Liver (tissue), 9 donors: ENCODE data around the gene MYO1B. TPM values are rescaled to one million over a fixed set of nuclear protein-coding genes. Genes with fewer than 3 reads are reported as not detected.

Experiments
- DNase-seq: peaks from one replicate; pipeline ENCODE4 v3.0.0-alpha.2; 2017; ENCODE audit warnings: low spot score
- H3K27ac ChIP-seq, 2 donors: one replicate each; pipeline ENCODE4 v1.7.0; 2013; ENCODE audit warnings: inconsistent platforms in 2 of 2, low read length in 2 of 2, control low read depth in 1 of 2, low read depth in 1 of 2, mild to moderate bottlenecking in 1 of 2
- H3K27me3 ChIP-seq, 4 donors: one replicate each; pipeline versions ENCODE4 v1.6.1 to v1.7.0; 2013; ENCODE audit warnings: low read length in 3 of 4, inconsistent platforms in 1 of 4, mild to moderate bottlenecking in 1 of 4, moderate library complexity in 1 of 4; ENCODE audit not compliant: control insufficient read depth in 4 of 4, insufficient read depth in 4 of 4
- H3K36me3 ChIP-seq, 4 donors: one replicate each; pipeline versions ENCODE4 v1.6.1 to v1.7.0; 2013; ENCODE audit warnings: low read length in 3 of 4, mild to moderate bottlenecking in 3 of 4, low read depth in 1 of 4, moderate library complexity in 1 of 4; ENCODE audit not compliant: control insufficient read depth in 4 of 4, insufficient read depth in 3 of 4
- H3K4me1 ChIP-seq, 4 donors: one replicate each; pipeline versions ENCODE4 v1.6.1 to v1.7.0; 2013; ENCODE audit warnings: low read length in 3 of 4, mild to moderate bottlenecking in 3 of 4, moderate library complexity in 1 of 4; ENCODE audit not compliant: control insufficient read depth in 4 of 4, insufficient read depth in 4 of 4
- H3K4me3 ChIP-seq, 3 donors: one replicate each; pipeline versions ENCODE4 v1.6.1 to v1.7.0; 2013; ENCODE audit warnings: low read length in 3 of 3, control low read depth in 1 of 3, low read depth in 1 of 3, mild to moderate bottlenecking in 1 of 3
- H3K9ac ChIP-seq, 2 donors: one replicate each; pipeline ENCODE4 v1.7.0; 2013; ENCODE audit warnings: low read length in 2 of 2, mild to moderate bottlenecking in 2 of 2, moderate library complexity in 2 of 2, control low read depth in 1 of 2, low read depth in 1 of 2
- H3K9me3 ChIP-seq, 4 donors: one replicate each; pipeline versions ENCODE4 v1.6.1 to v1.7.0; 2013; ENCODE audit warnings: low read length in 3 of 4; ENCODE audit not compliant: control insufficient read depth in 4 of 4
- EGR1 ChIP-seq, 2 donors: IDR thresholded peaks; 2 replicates each; pipeline ENCODE4 v1.6.1; 2016 to 2018; ENCODE audit warnings: antibody characterized with exemption in 2 of 2, low read depth in 2 of 2
- FOXA1 ChIP-seq: IDR thresholded peaks from 2 replicates; pipeline ENCODE4 v1.6.1; 2016; ENCODE audit warnings: antibody characterized with exemption
- FOXA2 ChIP-seq: IDR thresholded peaks from 2 replicates; pipeline ENCODE4 v1.6.1; 2016; ENCODE audit warnings: antibody characterized with exemption
- GABPA ChIP-seq, 2 donors: IDR thresholded peaks in 1 of 2; conservative IDR thresholded peaks in 1 of 2; 2 replicates each; pipeline ENCODE4 v1.6.1; 2016; ENCODE audit warnings: antibody characterized with exemption in 2 of 2, mild to moderate bottlenecking in 1 of 2, moderate library complexity in 1 of 2
- HNF4A ChIP-seq, 2 donors: conservative IDR thresholded peaks; 2 replicates each; pipeline ENCODE4 v1.6.1; 2016; ENCODE audit warnings: antibody characterized with exemption in 2 of 2, mild to moderate bottlenecking in 2 of 2
- HNF4G ChIP-seq: IDR thresholded peaks from 2 replicates; pipeline ENCODE4 v1.6.1; 2016; ENCODE audit warnings: antibody characterized with exemption
- JUND ChIP-seq, 2 donors: IDR thresholded peaks; 2 replicates each; pipeline ENCODE4 v1.6.1; 2016; ENCODE audit warnings: antibody characterized with exemption in 2 of 2
- NR2F2 ChIP-seq: IDR thresholded peaks from 2 replicates; pipeline ENCODE4 v1.6.1; 2016; ENCODE audit warnings: antibody characterized with exemption
- RAD21 ChIP-seq, 2 donors: IDR thresholded peaks; 2 replicates each; pipeline ENCODE4 v1.6.1; 2016; ENCODE audit warnings: antibody characterized with exemption in 2 of 2, mild to moderate bottlenecking in 2 of 2
- RXRA ChIP-seq, 2 donors: IDR thresholded peaks; 2 replicates each; pipeline ENCODE4 v1.6.1; 2017 to 2018; ENCODE audit warnings: antibody characterized with exemption in 2 of 2, mild to moderate bottlenecking in 1 of 2
- SP1 ChIP-seq: IDR thresholded peaks from 2 replicates; pipeline ENCODE4 v1.6.1; 2018; ENCODE audit warnings: antibody characterized with exemption, mild to moderate bottlenecking
- TAF1 ChIP-seq: conservative IDR thresholded peaks from 2 replicates; pipeline ENCODE4 v1.6.1; 2016; ENCODE audit warnings: antibody characterized with exemption, mild to moderate bottlenecking
- YY1 ChIP-seq: IDR thresholded peaks from 2 replicates; pipeline ENCODE4 v1.6.1; 2016; ENCODE audit warnings: antibody characterized with exemption, mild to moderate bottlenecking
- WGBS: extraction: QIAGEN DNeasy Blood & Tissue Kit; methylation state at CpG from one replicate; pipeline ENCODE4 v1.1.7; 2013; 5-methylcytosine and 5-hydroxymethylcytosine counted together
- polyA plus RNA-seq, 2 donors: library from polyadenylated mRNA; stranded (reverse) in 1 of 2; unstranded in 1 of 2; fragments of 200-250 nt in 1 of 2; fragments of >200 nt in 1 of 2; fragmentation: Nextera tagmentation in 1 of 2; extraction: Ambion mirVana in 1 of 2; gene quantifications; one replicate each; pipeline versions ENCODE4 v1.2.1 to v1.2.3, GENCODE V29; 2013 to 2015
- total RNA-seq, 2 donors: library from RNA; depleted of rRNA; stranded (reverse); fragments of >200 nt; gene quantifications; one replicate each; pipeline ENCODE4 v1.2.3, GENCODE V29; 2014
- TF ChIP-seq, protein P1 (sequence below): IDR thresholded peaks from 2 replicates; pipeline ENCODE4 v1.6.1; 2016; ENCODE audit warnings: antibody characterized with exemption
- TF ChIP-seq, protein P2 (sequence below): fragments of 150-350 bp; IDR thresholded peaks from 2 replicates; pipeline ENCODE4 v1.5.1; 2017; ENCODE audit warnings: improper control_type of control experiment, low read depth, low read length; ENCODE audit not compliant: missing input control
- TF ChIP-seq, protein P3 (sequence below): IDR thresholded peaks from 2 replicates; pipeline ENCODE4 v1.6.1; 2016; ENCODE audit warnings: antibody characterized with exemption
- TF ChIP-seq, protein P4 (sequence below): IDR thresholded peaks from 2 replicates; pipeline ENCODE4 v1.6.1; 2016; ENCODE audit warnings: antibody characterized with exemption
- TF ChIP-seq, protein P5 (sequence below): IDR thresholded peaks from 2 replicates; pipeline ENCODE4 v1.6.1; 2016; ENCODE audit warnings: antibody characterized with exemption, mild to moderate bottlenecking
- donor health status: healthy.
- donor health status: healthy.
- donor health status: healthy.
- donor health status: healthy.
- donor health status: healthy.

MYO1B gene
- total and polyA plus RNA-seq, 4 donors = 66.5 to 434 (median 117) TPM

DNA sequence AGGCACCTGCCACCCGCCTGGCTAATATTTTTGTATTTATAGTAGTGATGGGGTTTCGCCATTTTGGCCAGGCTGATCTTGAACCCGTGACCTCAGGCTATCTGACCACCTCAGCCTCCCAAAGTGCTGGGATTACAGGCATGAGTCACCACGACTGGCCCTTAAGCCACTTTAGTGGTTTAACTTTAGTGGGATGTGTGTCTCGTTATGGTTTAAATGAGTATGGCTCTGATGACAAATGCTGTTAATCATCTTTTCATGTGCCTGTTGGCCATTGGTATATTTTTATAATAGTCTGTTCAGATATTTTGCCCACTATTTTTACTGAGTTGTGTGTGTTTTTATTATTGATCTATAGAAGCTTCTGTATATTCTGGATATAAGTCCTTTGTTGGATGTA lies 205.9 kb downstream of the MYO1B start:
- Histone ChIP-seq H3K36me3 (no peaks in the 10 kb centered on the region), H3K9me3 (no peaks in the 10 kb centered on the region), H3K4me1 (no peaks in the 10 kb centered on the region), H3K9ac (no peak overlapping the region), H3K27me3 (no peaks in the 10 kb centered on the region), H3K27ac (no peak overlapping the region), H3K4me3 (no peak overlapping the region)
- TF ChIP-seq HNF4G = no peak
- 78% methylated on average over 5 of the region's 5 CpGs for WGBS
- no peak for DNase-seq

DNA sequence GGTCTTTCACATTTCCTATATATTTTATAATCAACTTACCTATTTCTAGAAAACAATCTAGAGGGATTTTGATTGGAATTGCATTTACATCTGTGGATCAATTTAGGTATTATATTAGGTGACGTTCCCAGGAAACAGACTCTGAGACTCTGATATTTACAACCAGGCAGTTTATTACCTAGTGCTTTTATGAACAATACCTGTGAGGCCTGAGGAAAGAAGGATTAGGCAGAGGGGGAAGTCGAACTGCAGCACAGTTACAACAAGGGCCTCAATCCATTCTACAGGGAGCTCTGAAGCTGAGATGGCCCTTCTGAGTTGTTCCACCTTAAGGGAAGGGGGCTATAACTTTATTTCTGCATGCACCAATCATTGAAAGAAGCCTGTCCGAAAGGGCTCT lies 206.9 kb downstream of the MYO1B start:
- TF ChIP-seq, protein P1, sequence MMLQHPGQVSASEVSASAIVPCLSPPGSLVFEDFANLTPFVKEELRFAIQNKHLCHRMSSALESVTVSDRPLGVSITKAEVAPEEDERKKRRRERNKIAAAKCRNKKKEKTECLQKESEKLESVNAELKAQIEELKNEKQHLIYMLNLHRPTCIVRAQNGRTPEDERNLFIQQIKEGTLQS = no peak
- TF ChIP-seq NR2F2 (no peak), EGR1 (IDR thresholded peaks at IDR 0.05; ENCODE audit: low read depth in 2 of 2) (no peak), HNF4G (no peak), JUND (IDR thresholded peaks at IDR 0.05) (no peak), RXRA (IDR thresholded peaks at IDR 0.05) (no peak), FOXA1 (no peak), FOXA2 (no peak), GABPA (IDR thresholded peaks at IDR 0.05 in 1 of 2, conservative IDR thresholded peaks at IDR 0.05 in 1 of 2) (no peak), RAD21 (IDR thresholded peaks at IDR 0.05) (no peak), TAF1 (no peak), YY1 (no peak), HNF4A (conservative IDR thresholded peaks at IDR 0.05) (no peak), SP1 (no peak)
- TF ChIP-seq, protein P2, sequence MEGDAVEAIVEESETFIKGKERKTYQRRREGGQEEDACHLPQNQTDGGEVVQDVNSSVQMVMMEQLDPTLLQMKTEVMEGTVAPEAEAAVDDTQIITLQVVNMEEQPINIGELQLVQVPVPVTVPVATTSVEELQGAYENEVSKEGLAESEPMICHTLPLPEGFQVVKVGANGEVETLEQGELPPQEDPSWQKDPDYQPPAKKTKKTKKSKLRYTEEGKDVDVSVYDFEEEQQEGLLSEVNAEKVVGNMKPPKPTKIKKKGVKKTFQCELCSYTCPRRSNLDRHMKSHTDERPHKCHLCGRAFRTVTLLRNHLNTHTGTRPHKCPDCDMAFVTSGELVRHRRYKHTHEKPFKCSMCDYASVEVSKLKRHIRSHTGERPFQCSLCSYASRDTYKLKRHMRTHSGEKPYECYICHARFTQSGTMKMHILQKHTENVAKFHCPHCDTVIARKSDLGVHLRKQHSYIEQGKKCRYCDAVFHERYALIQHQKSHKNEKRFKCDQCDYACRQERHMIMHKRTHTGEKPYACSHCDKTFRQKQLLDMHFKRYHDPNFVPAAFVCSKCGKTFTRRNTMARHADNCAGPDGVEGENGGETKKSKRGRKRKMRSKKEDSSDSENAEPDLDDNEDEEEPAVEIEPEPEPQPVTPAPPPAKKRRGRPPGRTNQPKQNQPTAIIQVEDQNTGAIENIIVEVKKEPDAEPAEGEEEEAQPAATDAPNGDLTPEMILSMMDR = no peak
- TF ChIP-seq, protein P3, sequence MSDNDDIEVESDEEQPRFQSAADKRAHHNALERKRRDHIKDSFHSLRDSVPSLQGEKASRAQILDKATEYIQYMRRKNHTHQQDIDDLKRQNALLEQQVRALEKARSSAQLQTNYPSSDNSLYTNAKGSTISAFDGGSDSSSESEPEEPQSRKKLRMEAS = no peak
- TF ChIP-seq, protein P4, sequence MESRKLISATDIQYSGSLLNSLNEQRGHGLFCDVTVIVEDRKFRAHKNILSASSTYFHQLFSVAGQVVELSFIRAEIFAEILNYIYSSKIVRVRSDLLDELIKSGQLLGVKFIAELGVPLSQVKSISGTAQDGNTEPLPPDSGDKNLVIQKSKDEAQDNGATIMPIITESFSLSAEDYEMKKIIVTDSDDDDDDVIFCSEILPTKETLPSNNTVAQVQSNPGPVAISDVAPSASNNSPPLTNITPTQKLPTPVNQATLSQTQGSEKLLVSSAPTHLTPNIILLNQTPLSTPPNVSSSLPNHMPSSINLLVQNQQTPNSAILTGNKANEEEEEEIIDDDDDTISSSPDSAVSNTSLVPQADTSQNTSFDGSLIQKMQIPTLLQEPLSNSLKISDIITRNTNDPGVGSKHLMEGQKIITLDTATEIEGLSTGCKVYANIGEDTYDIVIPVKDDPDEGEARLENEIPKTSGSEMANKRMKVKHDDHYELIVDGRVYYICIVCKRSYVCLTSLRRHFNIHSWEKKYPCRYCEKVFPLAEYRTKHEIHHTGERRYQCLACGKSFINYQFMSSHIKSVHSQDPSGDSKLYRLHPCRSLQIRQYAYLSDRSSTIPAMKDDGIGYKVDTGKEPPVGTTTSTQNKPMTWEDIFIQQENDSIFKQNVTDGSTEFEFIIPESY = no peak
- TF ChIP-seq, protein P5, sequence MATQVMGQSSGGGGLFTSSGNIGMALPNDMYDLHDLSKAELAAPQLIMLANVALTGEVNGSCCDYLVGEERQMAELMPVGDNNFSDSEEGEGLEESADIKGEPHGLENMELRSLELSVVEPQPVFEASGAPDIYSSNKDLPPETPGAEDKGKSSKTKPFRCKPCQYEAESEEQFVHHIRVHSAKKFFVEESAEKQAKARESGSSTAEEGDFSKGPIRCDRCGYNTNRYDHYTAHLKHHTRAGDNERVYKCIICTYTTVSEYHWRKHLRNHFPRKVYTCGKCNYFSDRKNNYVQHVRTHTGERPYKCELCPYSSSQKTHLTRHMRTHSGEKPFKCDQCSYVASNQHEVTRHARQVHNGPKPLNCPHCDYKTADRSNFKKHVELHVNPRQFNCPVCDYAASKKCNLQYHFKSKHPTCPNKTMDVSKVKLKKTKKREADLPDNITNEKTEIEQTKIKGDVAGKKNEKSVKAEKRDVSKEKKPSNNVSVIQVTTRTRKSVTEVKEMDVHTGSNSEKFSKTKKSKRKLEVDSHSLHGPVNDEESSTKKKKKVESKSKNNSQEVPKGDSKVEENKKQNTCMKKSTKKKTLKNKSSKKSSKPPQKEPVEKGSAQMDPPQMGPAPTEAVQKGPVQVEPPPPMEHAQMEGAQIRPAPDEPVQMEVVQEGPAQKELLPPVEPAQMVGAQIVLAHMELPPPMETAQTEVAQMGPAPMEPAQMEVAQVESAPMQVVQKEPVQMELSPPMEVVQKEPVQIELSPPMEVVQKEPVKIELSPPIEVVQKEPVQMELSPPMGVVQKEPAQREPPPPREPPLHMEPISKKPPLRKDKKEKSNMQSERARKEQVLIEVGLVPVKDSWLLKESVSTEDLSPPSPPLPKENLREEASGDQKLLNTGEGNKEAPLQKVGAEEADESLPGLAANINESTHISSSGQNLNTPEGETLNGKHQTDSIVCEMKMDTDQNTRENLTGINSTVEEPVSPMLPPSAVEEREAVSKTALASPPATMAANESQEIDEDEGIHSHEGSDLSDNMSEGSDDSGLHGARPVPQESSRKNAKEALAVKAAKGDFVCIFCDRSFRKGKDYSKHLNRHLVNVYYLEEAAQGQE = no peak
- Histone ChIP-seq H3K36me3 (no peaks in the 10 kb centered on the region), H3K9ac (no peak overlapping the region), H3K4me1 (no peaks in the 10 kb centered on the region), H3K9me3 (no peaks in the 10 kb centered on the region), H3K27ac (no peak overlapping the region), H3K27me3 (no peaks in the 10 kb centered on the region), H3K4me3 (no peak overlapping the region)
- WGBS = 87% methylated on average over 3 of the region's 3 CpGs
- no peak for DNase-seq
